Measurements from ENCODE around the gene NDRG4. TPM values are rescaled to one million over a fixed set of nuclear protein-coding genes. Genes with fewer than 3 reads are reported as not detected.

The NDRG4 gene
- total and polyA plus RNA-seq, 2 experiments from 2014 or later: 48.0 to 62.3 TPM

DNA sequence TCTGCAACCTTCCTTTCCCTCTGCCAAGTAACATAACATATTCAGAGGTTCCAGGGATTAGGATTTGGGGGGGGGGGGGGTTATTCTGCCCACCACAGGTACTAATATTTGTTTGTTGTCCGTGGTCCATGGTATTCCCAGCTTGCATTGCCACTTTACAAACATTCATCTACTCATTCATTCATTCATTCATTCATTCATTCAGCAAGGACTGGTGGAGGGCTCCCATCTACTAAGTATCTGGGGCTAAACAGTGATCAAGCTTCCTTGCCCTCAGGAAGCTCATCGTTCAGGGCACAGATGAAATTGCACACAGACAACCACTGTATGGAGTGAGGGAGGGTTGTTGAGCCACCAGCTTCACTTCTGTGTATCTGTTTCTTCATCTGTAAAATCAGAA is 45.8 kb upstream of the NDRG4 start:
- no peak for DNase-seq (ENCODE audit: low read depth in 1 of 2, low spot score in 1 of 2)
- H3K36me3 ChIP-seq: no peaks in the 10 kb centered on the region
- no peaks in the 10 kb centered on the region for H3K9me3 ChIP-seq (ENCODE audit: low read depth)

DNA sequence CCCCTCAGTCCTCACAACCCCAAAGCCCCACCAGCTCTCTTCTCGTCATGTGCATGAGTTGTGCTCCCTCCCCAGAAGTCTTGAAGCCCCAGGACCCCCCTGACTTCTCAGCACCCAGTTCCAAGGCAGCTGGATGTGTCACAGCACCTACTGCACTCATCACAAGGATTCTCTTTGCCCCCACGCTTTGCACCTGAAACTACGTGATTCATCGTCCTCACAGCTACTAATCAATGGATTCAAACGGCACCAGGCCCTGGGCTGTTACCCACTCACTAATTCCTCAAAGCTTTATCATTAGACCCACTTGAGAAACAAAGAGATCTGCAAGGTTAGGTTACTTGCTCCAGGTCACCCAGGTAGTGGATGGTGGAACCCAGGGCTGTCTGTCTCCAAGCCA is 45.1 kb upstream of the NDRG4 start:
- TF ChIP-seq, protein P1, sequence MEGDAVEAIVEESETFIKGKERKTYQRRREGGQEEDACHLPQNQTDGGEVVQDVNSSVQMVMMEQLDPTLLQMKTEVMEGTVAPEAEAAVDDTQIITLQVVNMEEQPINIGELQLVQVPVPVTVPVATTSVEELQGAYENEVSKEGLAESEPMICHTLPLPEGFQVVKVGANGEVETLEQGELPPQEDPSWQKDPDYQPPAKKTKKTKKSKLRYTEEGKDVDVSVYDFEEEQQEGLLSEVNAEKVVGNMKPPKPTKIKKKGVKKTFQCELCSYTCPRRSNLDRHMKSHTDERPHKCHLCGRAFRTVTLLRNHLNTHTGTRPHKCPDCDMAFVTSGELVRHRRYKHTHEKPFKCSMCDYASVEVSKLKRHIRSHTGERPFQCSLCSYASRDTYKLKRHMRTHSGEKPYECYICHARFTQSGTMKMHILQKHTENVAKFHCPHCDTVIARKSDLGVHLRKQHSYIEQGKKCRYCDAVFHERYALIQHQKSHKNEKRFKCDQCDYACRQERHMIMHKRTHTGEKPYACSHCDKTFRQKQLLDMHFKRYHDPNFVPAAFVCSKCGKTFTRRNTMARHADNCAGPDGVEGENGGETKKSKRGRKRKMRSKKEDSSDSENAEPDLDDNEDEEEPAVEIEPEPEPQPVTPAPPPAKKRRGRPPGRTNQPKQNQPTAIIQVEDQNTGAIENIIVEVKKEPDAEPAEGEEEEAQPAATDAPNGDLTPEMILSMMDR (IDR thresholded peaks at IDR 0.05; ENCODE audit: low read depth, low read length): no peak
- Histone ChIP-seq H3K27me3 (no peaks in the 10 kb centered on the region), H3K4me1 (ENCODE audit: low read depth) (peaks cover 9% of the 10 kb centered on the region), H3K4me3 (no peak overlapping the region), H3K36me3 (no peaks in the 10 kb centered on the region), H3K9me3 (ENCODE audit: low read depth) (no peaks in the 10 kb centered on the region), H3K27ac (no peak overlapping the region)
- DNase-seq (ENCODE audit: low read depth in 1 of 2, low spot score in 1 of 2): no peak

More for the DNA sequence above, 45.8 kb upstream of the NDRG4 start:
- H3K4me3 ChIP-seq: no peak overlapping the region
- H3K4me1 ChIP-seq (ENCODE audit: low read depth): peaks cover 9% of the 10 kb centered on the region
- TF ChIP-seq, protein P1 (IDR thresholded peaks at IDR 0.05; ENCODE audit: low read depth, low read length): no peak
- no peaks in the 10 kb centered on the region for H3K27me3 ChIP-seq
- no peak overlapping the region for H3K27ac ChIP-seq

GRCh38 chr16:58455750-58456149 is 44.2 kb upstream of the NDRG4 start:
- Histone ChIP-seq H3K4me1 (ENCODE audit: low read depth) (peaks cover 9% of the 10 kb centered on the region), H3K4me3 (no peak overlapping the region)
- no peak for DNase-seq (ENCODE audit: low read depth in 1 of 2, low spot score in 1 of 2)

DNA sequence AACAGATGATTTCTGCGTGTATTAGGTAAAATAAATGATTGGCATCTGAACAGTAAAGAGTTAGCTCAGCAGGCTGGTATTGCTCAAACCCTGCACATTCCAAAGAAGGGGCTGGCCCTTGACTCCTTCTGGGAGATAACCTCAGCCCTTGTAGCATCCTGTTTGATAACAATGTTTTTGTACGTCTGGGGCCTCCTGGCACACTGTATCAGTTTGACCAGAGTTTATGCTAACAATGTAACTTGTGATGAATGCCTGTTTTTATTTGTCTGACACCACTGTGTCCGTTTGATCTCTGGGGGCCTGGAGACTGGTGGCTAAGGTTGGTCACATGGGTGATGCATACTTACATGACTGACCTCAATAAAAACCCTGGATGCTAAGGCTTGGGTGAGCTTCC is 43.8 kb upstream of the NDRG4 start:
- H3K4me3 ChIP-seq: no peak overlapping the region
- H3K36me3 ChIP-seq: no peaks in the 10 kb centered on the region
- peaks cover 9% of the 10 kb centered on the region for H3K4me1 ChIP-seq (ENCODE audit: low read depth)
- H3K9me3 ChIP-seq (ENCODE audit: low read depth): no peaks in the 10 kb centered on the region
- H3K27ac ChIP-seq: no peak overlapping the region
- peak in 1 of 2 donors; percentile 49 for DNase-seq (ENCODE audit: low read depth in 1 of 2, low spot score in 1 of 2)
- TF ChIP-seq, protein P1 (IDR thresholded peaks at IDR 0.05; ENCODE audit: low read depth, low read length): no peak
- no peaks in the 10 kb centered on the region for H3K27me3 ChIP-seq

More at GRCh38 chr16:58455750-58456149, 44.2 kb upstream of the NDRG4 start:
- Histone ChIP-seq H3K9me3 (ENCODE audit: low read depth) (no peaks in the 10 kb centered on the region), H3K36me3 (no peaks in the 10 kb centered on the region), H3K27me3 (no peaks in the 10 kb centered on the region), H3K27ac (no peak overlapping the region)
- TF ChIP-seq, protein P1 (IDR thresholded peaks at IDR 0.05; ENCODE audit: low read depth, low read length): no peak

DNA sequence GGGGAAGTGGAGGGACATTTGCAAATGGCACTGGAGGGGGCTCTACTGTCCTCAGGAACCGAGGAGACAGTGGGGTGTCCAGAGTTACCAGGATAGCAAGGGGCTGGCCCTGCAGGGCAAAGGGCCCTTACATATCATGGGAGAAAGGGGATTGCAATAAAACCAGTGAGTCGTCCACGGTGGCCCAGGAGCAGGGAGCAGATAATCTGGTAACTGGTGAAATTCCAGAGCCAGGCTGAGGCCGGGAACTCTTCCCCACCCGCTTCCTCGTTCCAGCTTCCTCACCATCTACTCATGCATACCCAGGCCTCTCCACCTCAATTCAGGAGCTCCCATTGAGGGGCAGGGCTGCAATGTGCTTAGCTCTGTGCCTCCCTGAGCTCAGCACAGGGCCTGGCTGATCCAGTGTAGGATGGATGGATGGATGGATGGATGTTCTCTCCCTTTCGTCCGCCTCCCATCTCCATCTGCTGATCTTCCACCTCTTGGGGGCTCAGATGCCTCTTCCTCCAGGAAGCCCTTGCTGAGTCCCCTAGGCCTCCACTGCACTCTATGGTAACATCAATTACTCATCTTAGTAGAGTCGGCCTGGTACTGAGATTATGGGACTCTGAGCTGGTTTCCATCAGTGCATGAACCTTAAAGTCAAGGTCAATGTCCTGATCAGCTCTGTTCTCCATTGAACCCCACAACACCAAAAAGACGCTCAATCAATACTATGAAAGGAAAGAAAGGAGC is 41.2 kb upstream of the NDRG4 start:
- DNase-seq (ENCODE audit: low read depth in 1 of 2, low spot score in 1 of 2): no peak
- Histone ChIP-seq H3K27me3 (peaks cover 9% of the 10 kb centered on the region), H3K9me3 (ENCODE audit: low read depth) (no peaks in the 10 kb centered on the region), H3K36me3 (no peaks in the 10 kb centered on the region), H3K4me1 (ENCODE audit: low read depth) (peaks cover 19% of the 10 kb centered on the region), H3K4me3 (no peak overlapping the region), H3K27ac (no peak overlapping the region)
- TF ChIP-seq, protein P1 (IDR thresholded peaks at IDR 0.05; ENCODE audit: low read depth, low read length): no peak
